SK-N-SH treated with all-trans-retinoic acid at 6 μM for 48 hours (cell line): ENCODE data around the gene GLIPR2.

Experiments used
- ATAC-seq: fragments of 200-7000 bp; cut with Tn5 transposase; 3 replicates; pipeline ENCODE4 v1.9.1; 2020; ENCODE audit warnings: mild to moderate bottlenecking, moderate library complexity
- ARNTL ChIP-seq: fragments of 450-650 bp; formaldehyde crosslinking; IDR thresholded peaks from 2 replicates; pipeline ENCODE4 v1.5.0; 2020; ENCODE audit warnings: low read depth, mild to moderate bottlenecking, moderate library complexity, borderline replicate concordance
- BACH2 ChIP-seq: fragments of 250-450 bp; sonication (Bioruptor Pico); IDR thresholded peaks from 2 replicates; pipeline ENCODE4 v1.9.0; 2021; ENCODE audit warnings: mild to moderate bottlenecking, borderline replicate concordance
- CSDC2 ChIP-seq: fragments of 250-450 bp; sonication (Bioruptor Pico); IDR thresholded peaks from 2 replicates; pipeline ENCODE4 v1.5.0; 2020; ENCODE audit warnings: mild to moderate bottlenecking, moderate library complexity
- ESRRG ChIP-seq: fragments of 250-450 bp; sonication (Bioruptor Pico); IDR thresholded peaks from 2 replicates; pipeline ENCODE4 v1.6.1; 2021; ENCODE audit warnings: mild to moderate bottlenecking
- GLIS3 ChIP-seq: fragments of 250-450 bp; sonication (Bioruptor Pico); IDR thresholded peaks from 2 replicates; pipeline ENCODE4 v1.5.0; 2020; ENCODE audit warnings: mild to moderate bottlenecking, moderate library complexity
- ISL1 ChIP-seq: fragments of 250-450 bp; sonication (Bioruptor Pico); IDR thresholded peaks from 2 replicates; pipeline ENCODE4 v2.1.2; 2022; ENCODE audit warnings: mild to moderate bottlenecking, moderate library complexity
- OSR1 ChIP-seq: fragments of 250-450 bp; sonication (Bioruptor Pico); IDR thresholded peaks from 2 replicates; pipeline ENCODE4 v1.8.0; 2022; ENCODE audit warnings: moderate library complexity, mild to moderate bottlenecking, inconsistent platforms
- PPARA ChIP-seq: fragments of 250-450 bp; sonication (Bioruptor Pico); IDR thresholded peaks from 2 replicates; pipeline ENCODE4 v1.5.0; 2020; ENCODE audit warnings: mild to moderate bottlenecking, borderline replicate concordance
- RARB ChIP-seq: fragments of 250-450 bp; sonication (Bioruptor Pico); IDR thresholded peaks from 2 replicates; pipeline ENCODE4 v1.8.0; 2021; ENCODE audit warnings: mild to moderate bottlenecking, moderate library complexity
- SNAI2 ChIP-seq: fragments of 250-450 bp; sonication (Bioruptor Pico); IDR thresholded peaks from 2 replicates; pipeline ENCODE4 v1.5.0; 2020; ENCODE audit warnings: mild to moderate bottlenecking, moderate library complexity
- TCF4 ChIP-seq: fragments of 250-450 bp; sonication (Bioruptor Pico); IDR thresholded peaks from 2 replicates; pipeline ENCODE4 v1.8.0; 2021; ENCODE audit warnings: mild to moderate bottlenecking, moderate library complexity, borderline replicate concordance
- TOX ChIP-seq: fragments of 250-450 bp; sonication (Bioruptor Pico); IDR thresholded peaks from 2 replicates; pipeline ENCODE4 v1.8.0; 2021; ENCODE audit warnings: mild to moderate bottlenecking, moderate library complexity, borderline replicate concordance
- ZC3H10 ChIP-seq: fragments of 250-450 bp; sonication (Bioruptor Pico); IDR thresholded peaks from 2 replicates; pipeline ENCODE4 v1.5.1; 2021; ENCODE audit warnings: mild to moderate bottlenecking, moderate library complexity
- ZFP30 ChIP-seq: fragments of 450-650 bp; formaldehyde crosslinking; IDR thresholded peaks from 2 replicates; pipeline ENCODE4 v1.5.0; 2022; ENCODE audit warnings: mild to moderate bottlenecking, moderate library complexity
- ZNF565 ChIP-seq: fragments of 450-650 bp; formaldehyde crosslinking; conservative IDR thresholded peaks from 2 replicates; pipeline ENCODE4 v1.5.0; 2020; ENCODE audit warnings: low read depth, mild to moderate bottlenecking, moderate library complexity
- ZNF70 ChIP-seq: fragments of 450-650 bp; formaldehyde crosslinking; IDR thresholded peaks from 2 replicates; pipeline ENCODE4 v1.5.0; 2020; ENCODE audit warnings: mild to moderate bottlenecking, moderate library complexity
- ZNF8 ChIP-seq: fragments of 450-650 bp; formaldehyde crosslinking; IDR thresholded peaks from 2 replicates; pipeline ENCODE4 v1.5.0; 2020; ENCODE audit warnings: mild to moderate bottlenecking, moderate library complexity
- TF ChIP-seq, protein P1 (sequence below): fragments of 250-450 bp; sonication (Bioruptor Pico); IDR thresholded peaks from 2 replicates; pipeline ENCODE4 v1.5.1; 2020; ENCODE audit warnings: low read depth, mild to moderate bottlenecking, moderate library complexity
- TF ChIP-seq, protein P2 (sequence below): fragments of 250-450 bp; sonication (Bioruptor Pico); IDR thresholded peaks from 2 replicates; pipeline ENCODE4 v1.5.0; 2020; ENCODE audit warnings: mild to moderate bottlenecking, moderate library complexity
- TF ChIP-seq, protein P3 (sequence below): fragments of 250-450 bp; sonication (Bioruptor Pico); IDR thresholded peaks from 2 replicates; pipeline ENCODE4 v1.8.0; 2021; ENCODE audit warnings: low read depth, mild to moderate bottlenecking, moderate library complexity, borderline replicate concordance

Gene GLIPR2

DNA sequence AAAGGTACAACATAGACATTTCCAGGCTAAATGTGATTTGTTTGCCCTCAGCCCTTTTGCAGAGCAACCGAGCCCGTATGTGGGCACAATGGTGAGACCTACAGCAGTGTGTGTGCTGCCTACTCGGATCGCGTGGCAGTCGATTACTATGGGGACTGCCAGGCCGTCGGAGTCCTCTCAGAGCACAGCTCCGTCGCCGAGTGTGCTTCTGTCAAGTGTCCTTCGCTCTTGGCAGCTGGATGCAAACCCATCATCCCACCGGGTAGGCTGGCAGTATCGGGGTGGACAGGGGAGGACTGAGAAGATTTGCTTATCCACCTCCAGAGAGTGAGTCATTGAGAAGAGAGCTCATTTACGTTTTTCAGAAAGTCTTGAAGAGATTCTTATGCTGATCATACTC, 17.8 kb upstream of the GLIPR2 start (continued):
- TF ChIP-seq, protein P1, sequence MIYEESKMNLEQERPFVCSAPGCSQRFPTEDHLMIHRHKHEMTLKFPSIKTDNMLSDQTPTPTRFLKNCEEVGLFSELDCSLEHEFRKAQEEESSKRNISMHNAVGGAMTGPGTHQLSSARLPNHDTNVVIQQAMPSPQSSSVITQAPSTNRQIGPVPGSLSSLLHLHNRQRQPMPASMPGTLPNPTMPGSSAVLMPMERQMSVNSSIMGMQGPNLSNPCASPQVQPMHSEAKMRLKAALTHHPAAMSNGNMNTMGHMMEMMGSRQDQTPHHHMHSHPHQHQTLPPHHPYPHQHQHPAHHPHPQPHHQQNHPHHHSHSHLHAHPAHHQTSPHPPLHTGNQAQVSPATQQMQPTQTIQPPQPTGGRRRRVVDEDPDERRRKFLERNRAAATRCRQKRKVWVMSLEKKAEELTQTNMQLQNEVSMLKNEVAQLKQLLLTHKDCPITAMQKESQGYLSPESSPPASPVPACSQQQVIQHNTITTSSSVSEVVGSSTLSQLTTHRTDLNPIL: no peak
- no peak for TF ChIP-seq CSDC2 (CRISPR knock-in tag)
- no peak for TF ChIP-seq ZC3H10 (CRISPR knock-in tag)
- TF ChIP-seq RARB: no peak
- TF ChIP-seq, protein P2, sequence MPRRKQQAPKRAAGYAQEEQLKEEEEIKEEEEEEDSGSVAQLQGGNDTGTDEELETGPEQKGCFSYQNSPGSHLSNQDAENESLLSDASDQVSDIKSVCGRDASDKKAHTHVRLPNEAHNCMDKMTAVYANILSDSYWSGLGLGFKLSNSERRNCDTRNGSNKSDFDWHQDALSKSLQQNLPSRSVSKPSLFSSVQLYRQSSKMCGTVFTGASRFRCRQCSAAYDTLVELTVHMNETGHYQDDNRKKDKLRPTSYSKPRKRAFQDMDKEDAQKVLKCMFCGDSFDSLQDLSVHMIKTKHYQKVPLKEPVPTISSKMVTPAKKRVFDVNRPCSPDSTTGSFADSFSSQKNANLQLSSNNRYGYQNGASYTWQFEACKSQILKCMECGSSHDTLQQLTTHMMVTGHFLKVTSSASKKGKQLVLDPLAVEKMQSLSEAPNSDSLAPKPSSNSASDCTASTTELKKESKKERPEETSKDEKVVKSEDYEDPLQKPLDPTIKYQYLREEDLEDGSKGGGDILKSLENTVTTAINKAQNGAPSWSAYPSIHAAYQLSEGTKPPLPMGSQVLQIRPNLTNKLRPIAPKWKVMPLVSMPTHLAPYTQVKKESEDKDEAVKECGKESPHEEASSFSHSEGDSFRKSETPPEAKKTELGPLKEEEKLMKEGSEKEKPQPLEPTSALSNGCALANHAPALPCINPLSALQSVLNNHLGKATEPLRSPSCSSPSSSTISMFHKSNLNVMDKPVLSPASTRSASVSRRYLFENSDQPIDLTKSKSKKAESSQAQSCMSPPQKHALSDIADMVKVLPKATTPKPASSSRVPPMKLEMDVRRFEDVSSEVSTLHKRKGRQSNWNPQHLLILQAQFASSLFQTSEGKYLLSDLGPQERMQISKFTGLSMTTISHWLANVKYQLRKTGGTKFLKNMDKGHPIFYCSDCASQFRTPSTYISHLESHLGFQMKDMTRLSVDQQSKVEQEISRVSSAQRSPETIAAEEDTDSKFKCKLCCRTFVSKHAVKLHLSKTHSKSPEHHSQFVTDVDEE (CRISPR knock-in tag): no peak
- no peak for TF ChIP-seq PPARA (CRISPR knock-in tag)

DNA sequence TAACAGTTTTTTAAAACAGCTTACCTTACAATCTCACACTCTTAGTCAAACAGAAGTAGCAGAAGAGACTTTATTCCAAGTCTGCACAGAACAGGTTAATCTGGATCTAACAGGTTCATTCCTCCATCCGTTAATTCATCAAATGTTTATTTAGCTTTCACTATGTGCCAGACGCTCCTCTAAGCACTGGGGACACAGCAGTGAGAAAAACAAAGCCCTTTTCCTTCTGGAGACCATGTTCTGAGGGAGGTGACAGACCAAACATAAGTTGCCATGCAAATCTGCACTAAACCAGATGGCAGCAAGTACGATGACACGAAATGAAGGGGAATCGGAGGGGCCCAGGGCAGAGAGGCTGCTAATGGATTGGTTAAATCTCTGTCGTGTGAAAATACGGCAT, 17.1 kb upstream of the GLIPR2 start:
- no peak for ATAC-seq
- TF ChIP-seq ZC3H10 (CRISPR knock-in tag): no peak
- no peak for TF ChIP-seq OSR1 (CRISPR knock-in tag)
- TF ChIP-seq, protein P3, sequence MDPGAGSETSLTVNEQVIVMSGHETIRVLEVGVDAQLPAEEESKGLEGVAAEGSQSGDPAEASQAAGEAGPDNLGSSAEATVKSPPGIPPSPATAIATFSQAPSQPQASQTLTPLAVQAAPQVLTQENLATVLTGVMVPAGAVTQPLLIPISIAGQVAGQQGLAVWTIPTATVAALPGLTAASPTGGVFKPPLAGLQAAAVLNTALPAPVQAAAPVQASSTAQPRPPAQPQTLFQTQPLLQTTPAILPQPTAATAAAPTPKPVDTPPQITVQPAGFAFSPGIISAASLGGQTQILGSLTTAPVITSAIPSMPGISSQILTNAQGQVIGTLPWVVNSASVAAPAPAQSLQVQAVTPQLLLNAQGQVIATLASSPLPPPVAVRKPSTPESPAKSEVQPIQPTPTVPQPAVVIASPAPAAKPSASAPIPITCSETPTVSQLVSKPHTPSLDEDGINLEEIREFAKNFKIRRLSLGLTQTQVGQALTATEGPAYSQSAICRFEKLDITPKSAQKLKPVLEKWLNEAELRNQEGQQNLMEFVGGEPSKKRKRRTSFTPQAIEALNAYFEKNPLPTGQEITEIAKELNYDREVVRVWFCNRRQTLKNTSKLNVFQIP (CRISPR knock-in tag): no peak
- no peak for TF ChIP-seq SNAI2 (CRISPR knock-in tag)
- TF ChIP-seq ISL1: no peak
- no peak for TF ChIP-seq GLIS3
- no peak for TF ChIP-seq ZFP30 (CRISPR knock-in tag)
- TF ChIP-seq ZNF565: no peak
- no peak for TF ChIP-seq BACH2 (CRISPR knock-in tag)
- TF ChIP-seq, protein P2 (CRISPR knock-in tag): no peak
- no peak for TF ChIP-seq ESRRG (CRISPR knock-in tag)
- no peak for TF ChIP-seq TOX (CRISPR knock-in tag)
- no peak for TF ChIP-seq TCF4 (CRISPR knock-in tag)
- TF ChIP-seq ZNF70 (CRISPR knock-in tag): no peak
- TF ChIP-seq, protein P1: no peak
- no peak for TF ChIP-seq PPARA (CRISPR knock-in tag)
- no peak for TF ChIP-seq CSDC2 (CRISPR knock-in tag)
- no peak for TF ChIP-seq ARNTL (CRISPR knock-in tag)
- TF ChIP-seq ZNF8 (CRISPR knock-in tag): no peak
- no peak for TF ChIP-seq RARB
- TF ChIP-seq, all 23 proteins: peak for 0

DNA sequence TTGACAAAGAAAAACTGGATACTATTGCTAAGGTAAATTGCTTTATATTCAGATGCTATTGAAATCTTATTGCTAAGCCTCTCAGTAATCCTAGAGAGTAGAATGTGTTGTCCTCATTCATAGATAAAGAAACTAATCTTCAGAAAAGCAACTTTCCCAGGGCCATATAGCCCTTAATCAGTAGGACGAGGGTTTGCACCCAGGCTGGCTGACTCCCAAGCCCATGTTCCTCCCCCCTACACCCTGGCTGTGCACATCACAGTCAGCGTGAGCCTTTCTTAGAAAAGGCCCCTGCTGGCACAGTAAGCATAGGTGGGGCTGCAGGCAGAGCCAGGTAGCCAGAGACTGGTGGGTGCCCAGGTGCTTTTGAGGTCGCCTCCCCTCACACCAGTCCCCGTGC, 15.8 kb upstream of the GLIPR2 start:
- TF ChIP-seq ISL1: no peak
- TF ChIP-seq GLIS3: no peak
- TF ChIP-seq OSR1 (CRISPR knock-in tag): no peak
- TF ChIP-seq, protein P2 (CRISPR knock-in tag): no peak
- TF ChIP-seq, protein P1: no peak
- ATAC-seq: no peak
